Fibroblast of the aortic adventitia (primary cell): Measurements from ENCODE around the gene PITPNB. TPM values are rescaled to one million over a fixed set of nuclear protein-coding genes. Genes with fewer than 3 reads are reported as not detected.

ENCODE experiments used
- DNase-seq: peaks from one replicate; pipeline ENCODE4 v3.0.0-alpha.2; 2010; ENCODE audit warnings: low read depth
- H3K4me3 ChIP-seq: 2 replicates; pipeline ENCODE4 v1.5.1; 2011; ENCODE audit warnings: low read depth, mild to moderate bottlenecking, control low read depth, low read length, moderate library complexity
- CTCF ChIP-seq: IDR thresholded peaks from 2 replicates; pipeline ENCODE4 v1.5.1; 2011; ENCODE audit warnings: mild to moderate bottlenecking, low read length, control low read depth, inconsistent platforms; ENCODE audit not compliant: insufficient read depth
- total RNA-seq: library from RNA; depleted of rRNA; stranded (reverse); fragments of >200 nt; gene quantifications from 2 replicates; pipeline ENCODE4 v1.2.3, GENCODE V29; 2012; ENCODE audit warnings: low replicate concordance

The PITPNB gene
- total RNA-seq, 1 donor: 26.8 TPM

- no peak overlapping the region for H3K4me3 ChIP-seq
- no peak for TF ChIP-seq CTCF
- peak; percentile 39 for DNase-seq
These were observed 12.8 kb downstream of the PITPNB start for GRCh38 chr22:27906241-27906640.

DNA sequence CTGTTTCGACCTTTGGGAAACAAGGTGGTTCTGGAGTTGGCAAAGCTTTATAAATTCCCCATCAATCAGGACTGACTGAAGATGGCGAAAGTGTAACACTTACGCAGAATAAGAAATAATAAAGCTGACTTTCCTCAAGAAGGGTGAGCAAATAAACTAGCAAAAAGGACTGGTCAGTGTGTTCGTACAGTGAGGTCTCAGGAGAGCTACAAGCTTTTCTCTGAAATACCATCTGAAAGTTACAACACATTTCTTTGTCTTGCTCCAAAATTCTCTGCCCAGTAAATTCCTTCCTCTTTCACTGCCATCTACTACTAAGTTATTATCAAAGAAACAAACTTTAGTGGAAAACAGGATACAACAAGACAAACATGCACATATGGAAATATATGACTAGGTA is 13.4 kb downstream of the PITPNB start:
- peak; percentile 59 for DNase-seq
- no peak for TF ChIP-seq CTCF
- no peak overlapping the region for H3K4me3 ChIP-seq

- no peak overlapping the region for H3K4me3 ChIP-seq
- no peak for TF ChIP-seq CTCF
- DNase-seq: no peak
These were observed 15.1 kb downstream of the PITPNB start for GRCh38 chr22:27903805-27904473.

- TF ChIP-seq CTCF: no peak
- DNase-seq: no peak
- no peak overlapping the region for H3K4me3 ChIP-seq
These were observed 18.9 kb downstream of the PITPNB start for GRCh38 chr22:27900153-27900552.

DNA sequence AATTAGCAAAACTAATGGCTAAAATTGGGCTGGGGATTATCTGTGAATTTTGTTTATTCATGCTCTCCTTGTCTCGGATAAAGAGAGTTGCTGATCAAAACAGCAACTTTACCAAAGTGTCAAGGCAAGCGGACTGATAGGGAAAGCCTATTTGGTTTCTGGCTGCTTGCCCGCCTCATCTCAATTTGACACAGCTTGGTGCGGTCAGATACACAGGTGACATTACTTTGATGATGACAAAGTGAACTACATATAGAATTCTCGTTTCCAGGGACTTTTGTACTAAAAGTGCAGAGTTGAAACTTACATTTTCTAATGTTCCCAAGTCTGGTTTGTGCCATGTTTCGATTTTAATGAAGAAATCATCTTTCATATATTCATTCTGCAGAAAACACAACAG is 22.8 kb downstream of the PITPNB start:
- DNase-seq: no peak
- no peak overlapping the region for H3K4me3 ChIP-seq
- TF ChIP-seq CTCF: no peak

DNA sequence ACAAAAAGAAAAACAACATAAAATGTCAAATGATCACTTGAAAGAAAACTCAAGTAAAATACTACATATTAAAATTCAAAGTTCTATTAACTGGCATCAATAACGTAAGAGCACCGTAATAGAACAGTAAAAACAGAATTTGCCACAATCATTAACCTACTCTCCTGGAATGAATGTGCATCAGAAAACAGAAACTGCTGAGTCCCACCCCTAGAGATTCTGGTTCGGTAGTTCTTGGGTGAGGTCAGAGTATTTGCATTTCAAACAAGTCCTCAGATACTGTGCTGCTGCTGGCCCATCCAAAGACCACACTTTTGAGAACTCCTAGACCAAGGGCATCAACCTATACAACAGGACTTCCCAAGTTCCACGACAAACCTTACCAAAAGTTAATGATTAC is 23.5 kb downstream of the PITPNB start:
- no peak for DNase-seq
- H3K4me3 ChIP-seq: no peak overlapping the region
- no peak for TF ChIP-seq CTCF

- no peak for TF ChIP-seq CTCF
- DNase-seq: no peak
- H3K4me3 ChIP-seq: no peak overlapping the region
These were observed 26.2 kb downstream of the PITPNB start for GRCh38 chr22:27892811-27893210.
